SK-N-SH treated with all-trans-retinoic acid at 6 μM for 48 hours (cell line): ENCODE data around the gene PARP1.
A peak's percentile ranks its signal among the peaks of the same experiment; 100 is the strongest.

Source experiments
- ATAC-seq: fragments of 200-7000 bp; cut with Tn5 transposase; 3 replicates; pipeline ENCODE4 v1.9.1; 2020; ENCODE audit warnings: mild to moderate bottlenecking, moderate library complexity
- ARNTL ChIP-seq: fragments of 450-650 bp; formaldehyde crosslinking; IDR thresholded peaks from 2 replicates; pipeline ENCODE4 v1.5.0; 2020; ENCODE audit warnings: low read depth, mild to moderate bottlenecking, moderate library complexity, borderline replicate concordance
- BACH2 ChIP-seq: fragments of 250-450 bp; sonication (Bioruptor Pico); IDR thresholded peaks from 2 replicates; pipeline ENCODE4 v1.9.0; 2021; ENCODE audit warnings: mild to moderate bottlenecking, borderline replicate concordance
- CSDC2 ChIP-seq: fragments of 250-450 bp; sonication (Bioruptor Pico); IDR thresholded peaks from 2 replicates; pipeline ENCODE4 v1.5.0; 2020; ENCODE audit warnings: mild to moderate bottlenecking, moderate library complexity
- ESRRG ChIP-seq: fragments of 250-450 bp; sonication (Bioruptor Pico); IDR thresholded peaks from 2 replicates; pipeline ENCODE4 v1.6.1; 2021; ENCODE audit warnings: mild to moderate bottlenecking
- GLIS3 ChIP-seq: fragments of 250-450 bp; sonication (Bioruptor Pico); IDR thresholded peaks from 2 replicates; pipeline ENCODE4 v1.5.0; 2020; ENCODE audit warnings: mild to moderate bottlenecking, moderate library complexity
- OSR1 ChIP-seq: fragments of 250-450 bp; sonication (Bioruptor Pico); IDR thresholded peaks from 2 replicates; pipeline ENCODE4 v1.8.0; 2022; ENCODE audit warnings: moderate library complexity, mild to moderate bottlenecking, inconsistent platforms
- POU6F1 ChIP-seq: fragments of 250-450 bp; sonication (Bioruptor Pico); IDR thresholded peaks from 2 replicates; pipeline ENCODE4 v1.8.0; 2021; ENCODE audit warnings: low read depth, mild to moderate bottlenecking, moderate library complexity, borderline replicate concordance
- PPARA ChIP-seq: fragments of 250-450 bp; sonication (Bioruptor Pico); IDR thresholded peaks from 2 replicates; pipeline ENCODE4 v1.5.0; 2020; ENCODE audit warnings: mild to moderate bottlenecking, borderline replicate concordance
- RARB ChIP-seq: fragments of 250-450 bp; sonication (Bioruptor Pico); IDR thresholded peaks from 2 replicates; pipeline ENCODE4 v1.8.0; 2021; ENCODE audit warnings: mild to moderate bottlenecking, moderate library complexity
- SNAI2 ChIP-seq: fragments of 250-450 bp; sonication (Bioruptor Pico); IDR thresholded peaks from 2 replicates; pipeline ENCODE4 v1.5.0; 2020; ENCODE audit warnings: mild to moderate bottlenecking, moderate library complexity
- TCF4 ChIP-seq: fragments of 250-450 bp; sonication (Bioruptor Pico); IDR thresholded peaks from 2 replicates; pipeline ENCODE4 v1.8.0; 2021; ENCODE audit warnings: mild to moderate bottlenecking, moderate library complexity, borderline replicate concordance
- TOX ChIP-seq: fragments of 250-450 bp; sonication (Bioruptor Pico); IDR thresholded peaks from 2 replicates; pipeline ENCODE4 v1.8.0; 2021; ENCODE audit warnings: mild to moderate bottlenecking, moderate library complexity, borderline replicate concordance
- ZC3H10 ChIP-seq: fragments of 250-450 bp; sonication (Bioruptor Pico); IDR thresholded peaks from 2 replicates; pipeline ENCODE4 v1.5.1; 2021; ENCODE audit warnings: mild to moderate bottlenecking, moderate library complexity
- ZFP3 ChIP-seq: fragments of 250-450 bp; sonication (Bioruptor Pico); IDR thresholded peaks from 2 replicates; pipeline ENCODE4 v1.5.0; 2020; ENCODE audit warnings: mild to moderate bottlenecking, moderate library complexity
- ZFP30 ChIP-seq: fragments of 450-650 bp; formaldehyde crosslinking; IDR thresholded peaks from 2 replicates; pipeline ENCODE4 v1.5.0; 2022; ENCODE audit warnings: mild to moderate bottlenecking, moderate library complexity
- ZNF565 ChIP-seq: fragments of 450-650 bp; formaldehyde crosslinking; conservative IDR thresholded peaks from 2 replicates; pipeline ENCODE4 v1.5.0; 2020; ENCODE audit warnings: low read depth, mild to moderate bottlenecking, moderate library complexity
- ZNF70 ChIP-seq: fragments of 450-650 bp; formaldehyde crosslinking; IDR thresholded peaks from 2 replicates; pipeline ENCODE4 v1.5.0; 2020; ENCODE audit warnings: mild to moderate bottlenecking, moderate library complexity
- TF ChIP-seq, protein P1 (sequence below): fragments of 250-450 bp; sonication (Bioruptor Pico); IDR thresholded peaks from 2 replicates; pipeline ENCODE4 v1.5.1; 2020; ENCODE audit warnings: low read depth, mild to moderate bottlenecking, moderate library complexity
- TF ChIP-seq, protein P2 (sequence below): fragments of 250-450 bp; sonication (Bioruptor Pico); IDR thresholded peaks from 2 replicates; pipeline ENCODE4 v1.5.1; 2021; ENCODE audit warnings: mild to moderate bottlenecking, moderate library complexity
- TF ChIP-seq, protein P3 (sequence below): fragments of 250-450 bp; sonication (Bioruptor Pico); IDR thresholded peaks from 2 replicates; pipeline ENCODE4 v1.8.0; 2020; ENCODE audit warnings: mild to moderate bottlenecking, moderate library complexity, borderline replicate concordance

PARP1 gene

GRCh38 chr1:226425431-226426031, 17.6 kb upstream of the PARP1 start:
- ATAC-seq: no peak

DNA sequence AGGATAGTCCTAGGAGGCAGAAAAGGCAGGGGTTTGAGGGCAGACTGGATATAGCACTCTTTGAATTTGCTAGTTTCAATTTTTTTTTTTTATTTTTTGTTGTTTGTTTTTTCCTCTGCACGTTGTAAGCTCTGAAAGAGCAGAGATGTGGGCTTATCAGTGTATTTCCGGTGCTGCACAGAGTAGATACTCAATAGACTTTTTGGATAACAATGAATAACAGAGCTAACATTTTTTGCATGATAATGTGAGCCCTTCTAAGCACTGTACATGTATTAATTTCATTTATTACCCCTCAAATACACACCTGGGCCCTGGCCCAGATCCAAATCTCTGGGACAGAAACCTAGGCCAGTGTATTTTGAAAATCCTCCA, 17.1 kb upstream of the PARP1 start:
- no peak for ATAC-seq
- TF ChIP-seq ZC3H10 (CRISPR knock-in tag) (no peak), GLIS3 (CRISPR knock-in tag) (no peak), POU6F1 (no peak), CSDC2 (no peak), ZFP30 (no peak), TCF4 (CRISPR knock-in tag) (no peak), ESRRG (CRISPR knock-in tag) (no peak), ZNF565 (no peak), OSR1 (no peak), RARB (CRISPR knock-in tag) (no peak)

More at GRCh38 chr1:226425431-226426031, 17.6 kb upstream of the PARP1 start:
- TF ChIP-seq, protein P1, sequence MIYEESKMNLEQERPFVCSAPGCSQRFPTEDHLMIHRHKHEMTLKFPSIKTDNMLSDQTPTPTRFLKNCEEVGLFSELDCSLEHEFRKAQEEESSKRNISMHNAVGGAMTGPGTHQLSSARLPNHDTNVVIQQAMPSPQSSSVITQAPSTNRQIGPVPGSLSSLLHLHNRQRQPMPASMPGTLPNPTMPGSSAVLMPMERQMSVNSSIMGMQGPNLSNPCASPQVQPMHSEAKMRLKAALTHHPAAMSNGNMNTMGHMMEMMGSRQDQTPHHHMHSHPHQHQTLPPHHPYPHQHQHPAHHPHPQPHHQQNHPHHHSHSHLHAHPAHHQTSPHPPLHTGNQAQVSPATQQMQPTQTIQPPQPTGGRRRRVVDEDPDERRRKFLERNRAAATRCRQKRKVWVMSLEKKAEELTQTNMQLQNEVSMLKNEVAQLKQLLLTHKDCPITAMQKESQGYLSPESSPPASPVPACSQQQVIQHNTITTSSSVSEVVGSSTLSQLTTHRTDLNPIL (CRISPR knock-in tag): no peak
- TF ChIP-seq TCF4 (CRISPR knock-in tag): no peak
- no peak for TF ChIP-seq ZC3H10 (CRISPR knock-in tag)
- TF ChIP-seq GLIS3 (CRISPR knock-in tag): no peak
- TF ChIP-seq ZNF70 (CRISPR knock-in tag): no peak
- TF ChIP-seq BACH2 (CRISPR knock-in tag): no peak
- TF ChIP-seq, all 23 proteins: peak for 0

GRCh38 chr1:226424221-226425003, 16.5 kb upstream of the PARP1 start:
- ATAC-seq: peak; percentile 88
- TF ChIP-seq, protein P2, sequence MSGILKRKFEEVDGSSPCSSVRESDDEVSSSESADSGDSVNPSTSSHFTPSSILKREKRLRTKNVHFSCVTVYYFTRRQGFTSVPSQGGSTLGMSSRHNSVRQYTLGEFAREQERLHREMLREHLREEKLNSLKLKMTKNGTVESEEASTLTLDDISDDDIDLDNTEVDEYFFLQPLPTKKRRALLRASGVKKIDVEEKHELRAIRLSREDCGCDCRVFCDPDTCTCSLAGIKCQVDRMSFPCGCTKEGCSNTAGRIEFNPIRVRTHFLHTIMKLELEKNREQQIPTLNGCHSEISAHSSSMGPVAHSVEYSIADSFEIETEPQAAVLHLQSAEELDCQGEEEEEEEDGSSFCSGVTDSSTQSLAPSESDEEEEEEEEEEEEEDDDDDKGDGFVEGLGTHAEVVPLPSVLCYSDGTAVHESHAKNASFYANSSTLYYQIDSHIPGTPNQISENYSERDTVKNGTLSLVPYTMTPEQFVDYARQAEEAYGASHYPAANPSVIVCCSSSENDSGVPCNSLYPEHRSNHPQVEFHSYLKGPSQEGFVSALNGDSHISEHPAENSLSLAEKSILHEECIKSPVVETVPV (CRISPR knock-in tag): no peak
- no peak for TF ChIP-seq ZC3H10 (CRISPR knock-in tag)

- TF ChIP-seq POU6F1 (no peak), ZFP3 (CRISPR knock-in tag) (no peak), TOX (no peak), TCF4 (CRISPR knock-in tag) (no peak), SNAI2 (no peak), ZNF70 (CRISPR knock-in tag) (no peak), OSR1 (no peak), PPARA (CRISPR knock-in tag) (no peak), ESRRG (CRISPR knock-in tag) (no peak), ARNTL (CRISPR knock-in tag) (no peak), RARB (CRISPR knock-in tag) (no peak), ZC3H10 (CRISPR knock-in tag) (no peak), GLIS3 (CRISPR knock-in tag) (no peak)
- TF ChIP-seq, protein P3, sequence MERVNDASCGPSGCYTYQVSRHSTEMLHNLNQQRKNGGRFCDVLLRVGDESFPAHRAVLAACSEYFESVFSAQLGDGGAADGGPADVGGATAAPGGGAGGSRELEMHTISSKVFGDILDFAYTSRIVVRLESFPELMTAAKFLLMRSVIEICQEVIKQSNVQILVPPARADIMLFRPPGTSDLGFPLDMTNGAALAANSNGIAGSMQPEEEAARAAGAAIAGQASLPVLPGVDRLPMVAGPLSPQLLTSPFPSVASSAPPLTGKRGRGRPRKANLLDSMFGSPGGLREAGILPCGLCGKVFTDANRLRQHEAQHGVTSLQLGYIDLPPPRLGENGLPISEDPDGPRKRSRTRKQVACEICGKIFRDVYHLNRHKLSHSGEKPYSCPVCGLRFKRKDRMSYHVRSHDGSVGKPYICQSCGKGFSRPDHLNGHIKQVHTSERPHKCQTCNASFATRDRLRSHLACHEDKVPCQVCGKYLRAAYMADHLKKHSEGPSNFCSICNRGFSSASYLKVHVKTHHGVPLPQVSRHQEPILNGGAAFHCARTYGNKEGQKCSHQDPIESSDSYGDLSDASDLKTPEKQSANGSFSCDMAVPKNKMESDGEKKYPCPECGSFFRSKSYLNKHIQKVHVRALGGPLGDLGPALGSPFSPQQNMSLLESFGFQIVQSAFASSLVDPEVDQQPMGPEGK (CRISPR knock-in tag): no peak
- ATAC-seq: no peak
These were observed 14.6 kb upstream of the PARP1 start for GRCh38 chr1:226422478-226422877.
